Measurements from ENCODE around the gene GSG1L. TPM values are rescaled to one million over a fixed set of nuclear protein-coding genes. Genes with fewer than 3 reads are reported as not detected.

GSG1L gene
- total and polyA plus RNA-seq, 9 of the 15 experiments (the other 6 are each of a cell fraction or from before 2014, with no cell fraction given), result not detected

DNA sequence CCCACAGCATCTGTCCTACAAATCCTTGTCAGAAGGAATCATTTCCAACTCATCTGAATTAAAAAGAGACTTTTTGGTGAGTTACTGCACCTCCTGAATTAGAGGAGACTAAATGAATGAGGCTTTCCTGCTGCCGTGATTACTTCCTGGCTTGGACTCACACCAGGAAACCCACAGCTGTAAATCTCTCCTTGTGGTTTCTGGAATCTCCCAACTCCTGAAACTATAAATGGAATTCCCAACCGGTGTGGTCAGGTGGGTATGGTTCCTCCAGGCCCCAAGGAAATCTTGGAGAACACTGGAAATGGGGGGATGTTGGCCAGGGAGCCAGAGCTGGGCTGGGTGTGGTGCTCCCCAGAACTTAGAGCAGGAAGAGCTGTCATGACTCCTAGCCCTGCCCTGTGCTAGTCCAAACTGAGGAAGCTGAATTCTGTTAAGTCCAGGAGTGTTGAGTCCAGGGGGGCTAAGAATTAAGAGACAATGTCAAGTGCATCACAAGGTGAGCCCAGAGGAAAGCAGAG lies 216.4 kb downstream of the GSG1L start:
- H3K27ac ChIP-seq (ENCODE audit: extremely low read depth, low read depth, low read length), result no peak overlapping the region
- peaks cover 13 to 28% of the 10 kb centered on the region in 2 experiments; a peak in 4 of 5 replicates for H3K27me3 ChIP-seq (ENCODE audit: control insufficient read depth in 2 of 2, insufficient read depth in 2 of 2, low read length in 2 of 2)
- no TSS peak for BruUV-seq (replicated peaks)
- WGBS (ENCODE audit: insufficient coverage, low coverage, missing lambda C conversion rate), result 4% methylated on average over 2 of the region's 2 CpGs
- no peaks in the 10 kb centered on the region for H3K36me3 ChIP-seq (ENCODE audit: control insufficient read depth, insufficient read depth, low read length)
- no peak for FAIRE-seq
- no peak for ATAC-seq
- DNase-seq (ENCODE audit: extremely low read depth in 1 of 4, low spot score in 3 of 4), result no peak
- no peak overlapping the region for H2AFZ ChIP-seq (ENCODE audit: low read depth, low read length)
- no peaks in the 10 kb centered on the region for H3K9me1 ChIP-seq (ENCODE audit: control insufficient read depth, insufficient read depth, low read length)
- H3K79me2 ChIP-seq (ENCODE audit: control insufficient read depth, insufficient read depth, low read length), result no peaks in the 10 kb centered on the region
- in situ Hi-C loops (cut with MboI), result no loop called here
- ChIA-PET POLR2A (no interaction called here), CTCF (ENCODE audit: low intra/inter-chr PET ratio) (interaction anchor here (0.6 kb wide), 1 partner anchor 144 kb away, joined by 3 read pairs; no protein-coding TSS in a partner anchor)
- H3K4me1 ChIP-seq (replicated peaks in 1 of 2; ENCODE audit: control insufficient read depth in 2 of 2, insufficient read depth in 2 of 2, low read length in 2 of 2), result no peaks in the 10 kb centered on the region
- intact Hi-C loops (cut with micrococcal nuclease), result no loop called here
- no peak overlapping the region for H3K4me3 ChIP-seq
- H4K20me1 ChIP-seq (replicated peaks; ENCODE audit: control insufficient read depth, insufficient read depth, low read length), result peaks cover 3% of the 10 kb centered on the region; the same call in 1 of the 2 replicates
- H3K4me2 ChIP-seq (ENCODE audit: insufficient read depth, low read length), result no peak overlapping the region
- no peaks in the 10 kb centered on the region for H3K9me3 ChIP-seq (replicated peaks; ENCODE audit: control insufficient read depth, insufficient read depth, low read depth, low read length)
- no peak overlapping the region for H3K9ac ChIP-seq (ENCODE audit: insufficient read depth in 1 of 2, low read depth in 2 of 2, low read length in 2 of 2)
- TF ChIP-seq ELF1 (tag; IDR thresholded peaks at IDR 0.05) (no peak), ZNF41 (CRISPR knock-in tag; conservative IDR thresholded peaks at IDR 0.05) (no peak), DACH1 (IDR thresholded peaks at IDR 0.05; ENCODE audit: partially characterized antibody) (no peak), ZNF23 (CRISPR knock-in tag; IDR thresholded peaks at IDR 0.05) (no peak), DMBX1 (CRISPR knock-in tag; IDR thresholded peaks at IDR 0.05; ENCODE audit: borderline replicate concordance) (no peak), FOXP1 (CRISPR knock-in tag; IDR thresholded peaks at IDR 0.05) (no peak), STAT5A (IDR thresholded peaks at IDR 0.05; ENCODE audit: borderline replicate concordance, low read length) (no peak), CAMTA2 (CRISPR knock-in tag; conservative IDR thresholded peaks at IDR 0.05) (no peak), POLR2G (IDR thresholded peaks at IDR 0.05; ENCODE audit: low read depth, low read length) (no peak), ZZZ3 (IDR thresholded peaks at IDR 0.05) (no peak), SUPT5H (IDR thresholded peaks at IDR 0.05) (no peak), BHLHE40 (IDR thresholded peaks at IDR 0.05; ENCODE audit: low read length) (no peak)
- TF ChIP-seq, protein P1, sequence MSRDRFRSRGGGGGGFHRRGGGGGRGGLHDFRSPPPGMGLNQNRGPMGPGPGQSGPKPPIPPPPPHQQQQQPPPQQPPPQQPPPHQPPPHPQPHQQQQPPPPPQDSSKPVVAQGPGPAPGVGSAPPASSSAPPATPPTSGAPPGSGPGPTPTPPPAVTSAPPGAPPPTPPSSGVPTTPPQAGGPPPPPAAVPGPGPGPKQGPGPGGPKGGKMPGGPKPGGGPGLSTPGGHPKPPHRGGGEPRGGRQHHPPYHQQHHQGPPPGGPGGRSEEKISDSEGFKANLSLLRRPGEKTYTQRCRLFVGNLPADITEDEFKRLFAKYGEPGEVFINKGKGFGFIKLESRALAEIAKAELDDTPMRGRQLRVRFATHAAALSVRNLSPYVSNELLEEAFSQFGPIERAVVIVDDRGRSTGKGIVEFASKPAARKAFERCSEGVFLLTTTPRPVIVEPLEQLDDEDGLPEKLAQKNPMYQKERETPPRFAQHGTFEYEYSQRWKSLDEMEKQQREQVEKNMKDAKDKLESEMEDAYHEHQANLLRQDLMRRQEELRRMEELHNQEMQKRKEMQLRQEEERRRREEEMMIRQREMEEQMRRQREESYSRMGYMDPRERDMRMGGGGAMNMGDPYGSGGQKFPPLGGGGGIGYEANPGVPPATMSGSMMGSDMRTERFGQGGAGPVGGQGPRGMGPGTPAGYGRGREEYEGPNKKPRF (IDR thresholded peaks at IDR 0.05; ENCODE audit: low read depth, low read length), result no peak
- TF ChIP-seq, protein P2, sequence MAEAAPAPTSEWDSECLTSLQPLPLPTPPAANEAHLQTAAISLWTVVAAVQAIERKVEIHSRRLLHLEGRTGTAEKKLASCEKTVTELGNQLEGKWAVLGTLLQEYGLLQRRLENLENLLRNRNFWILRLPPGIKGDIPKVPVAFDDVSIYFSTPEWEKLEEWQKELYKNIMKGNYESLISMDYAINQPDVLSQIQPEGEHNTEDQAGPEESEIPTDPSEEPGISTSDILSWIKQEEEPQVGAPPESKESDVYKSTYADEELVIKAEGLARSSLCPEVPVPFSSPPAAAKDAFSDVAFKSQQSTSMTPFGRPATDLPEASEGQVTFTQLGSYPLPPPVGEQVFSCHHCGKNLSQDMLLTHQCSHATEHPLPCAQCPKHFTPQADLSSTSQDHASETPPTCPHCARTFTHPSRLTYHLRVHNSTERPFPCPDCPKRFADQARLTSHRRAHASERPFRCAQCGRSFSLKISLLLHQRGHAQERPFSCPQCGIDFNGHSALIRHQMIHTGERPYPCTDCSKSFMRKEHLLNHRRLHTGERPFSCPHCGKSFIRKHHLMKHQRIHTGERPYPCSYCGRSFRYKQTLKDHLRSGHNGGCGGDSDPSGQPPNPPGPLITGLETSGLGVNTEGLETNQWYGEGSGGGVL (CRISPR knock-in tag; IDR thresholded peaks at IDR 0.05), result no peak
- TF ChIP-seq, protein P3, sequence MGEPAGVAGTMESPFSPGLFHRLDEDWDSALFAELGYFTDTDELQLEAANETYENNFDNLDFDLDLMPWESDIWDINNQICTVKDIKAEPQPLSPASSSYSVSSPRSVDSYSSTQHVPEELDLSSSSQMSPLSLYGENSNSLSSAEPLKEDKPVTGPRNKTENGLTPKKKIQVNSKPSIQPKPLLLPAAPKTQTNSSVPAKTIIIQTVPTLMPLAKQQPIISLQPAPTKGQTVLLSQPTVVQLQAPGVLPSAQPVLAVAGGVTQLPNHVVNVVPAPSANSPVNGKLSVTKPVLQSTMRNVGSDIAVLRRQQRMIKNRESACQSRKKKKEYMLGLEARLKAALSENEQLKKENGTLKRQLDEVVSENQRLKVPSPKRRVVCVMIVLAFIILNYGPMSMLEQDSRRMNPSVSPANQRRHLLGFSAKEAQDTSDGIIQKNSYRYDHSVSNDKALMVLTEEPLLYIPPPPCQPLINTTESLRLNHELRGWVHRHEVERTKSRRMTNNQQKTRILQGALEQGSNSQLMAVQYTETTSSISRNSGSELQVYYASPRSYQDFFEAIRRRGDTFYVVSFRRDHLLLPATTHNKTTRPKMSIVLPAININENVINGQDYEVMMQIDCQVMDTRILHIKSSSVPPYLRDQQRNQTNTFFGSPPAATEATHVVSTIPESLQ (CRISPR knock-in tag; IDR thresholded peaks at IDR 0.05), result no peak
- TF ChIP-seq, protein P4, sequence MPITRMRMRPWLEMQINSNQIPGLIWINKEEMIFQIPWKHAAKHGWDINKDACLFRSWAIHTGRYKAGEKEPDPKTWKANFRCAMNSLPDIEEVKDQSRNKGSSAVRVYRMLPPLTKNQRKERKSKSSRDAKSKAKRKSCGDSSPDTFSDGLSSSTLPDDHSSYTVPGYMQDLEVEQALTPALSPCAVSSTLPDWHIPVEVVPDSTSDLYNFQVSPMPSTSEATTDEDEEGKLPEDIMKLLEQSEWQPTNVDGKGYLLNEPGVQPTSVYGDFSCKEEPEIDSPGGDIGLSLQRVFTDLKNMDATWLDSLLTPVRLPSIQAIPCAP (CRISPR knock-in tag; IDR thresholded peaks at IDR 0.05; ENCODE audit: borderline replicate concordance), result no peak
- TF ChIP-seq, protein P5, sequence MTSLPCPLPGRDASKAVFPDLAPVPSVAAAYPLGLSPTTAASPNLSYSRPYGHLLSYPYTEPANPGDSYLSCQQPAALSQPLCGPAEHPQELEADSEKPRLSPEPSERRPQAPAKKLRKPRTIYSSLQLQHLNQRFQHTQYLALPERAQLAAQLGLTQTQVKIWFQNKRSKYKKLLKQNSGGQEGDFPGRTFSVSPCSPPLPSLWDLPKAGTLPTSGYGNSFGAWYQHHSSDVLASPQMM (CRISPR knock-in tag; IDR thresholded peaks at IDR 0.05), result no peak

Data from K562 (cell line).